ENCODE data around the gene PTPDC1.
"Not testable (repeated sequence)": the region's sequence is repeated elsewhere in the genome, so short reads cannot be mapped to it uniquely, and the experiment has no call there.

PTPDC1 gene

DNA sequence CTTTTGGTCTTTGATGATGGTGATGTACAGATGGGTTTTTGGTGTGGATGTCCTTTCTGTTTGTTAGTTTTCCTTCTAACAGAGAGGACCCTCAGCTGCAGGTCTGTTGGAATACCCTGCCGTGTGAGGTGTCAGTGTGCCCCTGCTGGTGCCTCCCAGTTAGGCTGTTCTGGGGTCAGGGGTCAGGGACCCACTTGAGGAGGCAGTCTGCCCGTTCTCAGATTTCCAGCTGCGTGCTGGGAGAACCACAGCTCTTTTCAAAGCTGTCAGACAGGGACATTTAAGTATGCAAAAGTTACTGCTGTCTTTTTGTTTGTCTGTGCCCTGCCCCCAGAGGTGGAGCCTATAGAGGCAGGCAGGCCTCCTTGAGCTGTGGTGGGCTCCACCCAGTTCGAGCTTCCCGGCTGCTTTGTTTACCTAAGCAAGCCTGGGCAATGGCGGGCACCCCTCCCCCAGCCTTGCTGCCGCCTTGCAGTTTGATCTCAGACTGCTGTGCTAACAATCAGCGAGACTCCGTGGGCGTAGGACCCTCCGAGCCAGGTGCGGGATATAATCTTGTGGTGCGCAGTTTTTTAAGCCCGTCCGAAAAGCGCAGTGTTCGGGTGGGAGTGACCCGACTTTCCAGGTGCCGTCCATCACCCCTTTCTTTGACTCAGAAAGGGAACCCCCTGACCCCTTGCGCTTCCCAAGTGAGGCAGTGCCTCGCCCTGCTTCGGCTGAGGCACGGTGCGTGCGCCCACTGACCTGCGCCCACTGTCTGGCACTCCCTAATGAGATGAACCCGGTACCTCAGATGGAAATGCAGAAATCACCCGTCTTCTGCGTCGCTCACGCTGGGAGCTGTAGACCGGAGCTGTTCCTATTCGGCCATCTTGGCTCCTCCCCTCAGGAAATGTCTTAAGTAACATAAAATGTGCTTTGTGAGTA is 10.2 kb downstream of the PTPDC1 start:
- DNase-seq, result not testable (repeated sequence)

DNA sequence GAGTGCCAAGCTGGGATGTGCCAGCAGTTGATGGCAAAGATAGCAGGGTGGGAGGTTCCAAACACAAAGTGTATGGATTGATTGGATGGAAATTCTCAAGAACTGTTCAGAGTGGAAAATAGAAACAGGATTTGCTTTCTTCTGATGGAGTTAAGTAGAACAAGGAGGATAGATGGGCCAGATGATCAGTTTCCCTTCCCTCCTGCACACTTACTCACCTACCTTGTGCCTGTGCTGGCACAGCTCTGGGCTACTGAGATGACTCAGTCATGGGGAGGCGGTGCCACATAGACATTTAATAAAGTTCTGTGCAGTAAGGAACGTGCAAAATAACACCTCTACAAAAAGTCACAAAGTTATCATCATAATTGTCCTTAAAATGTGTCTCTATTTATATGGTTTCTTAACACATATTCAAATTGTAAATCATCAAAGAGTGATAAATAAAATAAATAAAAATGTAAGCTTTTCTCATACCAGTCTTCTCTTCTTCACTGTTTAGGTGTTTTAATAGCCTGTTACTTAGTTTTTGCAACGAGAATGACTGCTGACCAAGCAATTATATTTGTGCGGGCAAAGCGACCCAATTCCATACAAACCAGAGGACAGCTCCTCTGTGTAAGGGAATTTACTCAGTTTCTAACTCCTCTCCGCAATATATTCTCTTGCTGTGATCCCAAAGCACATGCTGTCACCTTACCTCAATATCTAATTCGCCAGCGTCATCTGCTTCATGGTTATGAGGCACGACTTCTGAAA is 12.7 kb downstream of the PTPDC1 start:
- no peak for DNase-seq

DNA sequence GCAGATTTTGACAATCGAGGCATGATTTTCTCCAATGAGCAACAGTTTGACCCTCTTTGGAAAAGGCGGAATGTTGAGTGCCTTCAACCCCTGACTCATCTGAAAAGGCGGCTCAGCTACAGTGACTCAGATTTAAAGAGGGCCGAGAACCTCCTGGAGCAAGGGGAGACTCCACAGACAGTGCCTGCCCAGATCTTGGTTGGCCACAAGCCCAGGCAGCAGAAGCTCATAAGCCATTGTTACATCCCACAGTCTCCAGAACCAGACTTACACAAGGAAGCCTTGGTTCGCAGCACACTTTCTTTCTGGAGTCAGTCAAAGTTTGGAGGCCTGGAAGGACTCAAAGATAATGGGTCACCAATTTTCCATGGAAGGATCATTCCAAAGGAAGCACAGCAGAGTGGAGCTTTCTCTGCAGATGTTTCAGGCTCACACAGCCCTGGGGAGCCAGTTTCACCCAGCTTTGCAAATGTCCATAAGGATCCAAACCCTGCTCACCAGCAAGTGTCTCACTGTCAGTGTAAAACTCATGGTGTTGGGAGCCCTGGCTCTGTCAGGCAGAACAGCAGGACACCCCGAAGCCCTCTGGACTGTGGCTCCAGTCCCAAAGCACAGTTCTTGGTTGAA is 13.6 kb downstream of the PTPDC1 start:
- DNase-seq, result no peak

DNA sequence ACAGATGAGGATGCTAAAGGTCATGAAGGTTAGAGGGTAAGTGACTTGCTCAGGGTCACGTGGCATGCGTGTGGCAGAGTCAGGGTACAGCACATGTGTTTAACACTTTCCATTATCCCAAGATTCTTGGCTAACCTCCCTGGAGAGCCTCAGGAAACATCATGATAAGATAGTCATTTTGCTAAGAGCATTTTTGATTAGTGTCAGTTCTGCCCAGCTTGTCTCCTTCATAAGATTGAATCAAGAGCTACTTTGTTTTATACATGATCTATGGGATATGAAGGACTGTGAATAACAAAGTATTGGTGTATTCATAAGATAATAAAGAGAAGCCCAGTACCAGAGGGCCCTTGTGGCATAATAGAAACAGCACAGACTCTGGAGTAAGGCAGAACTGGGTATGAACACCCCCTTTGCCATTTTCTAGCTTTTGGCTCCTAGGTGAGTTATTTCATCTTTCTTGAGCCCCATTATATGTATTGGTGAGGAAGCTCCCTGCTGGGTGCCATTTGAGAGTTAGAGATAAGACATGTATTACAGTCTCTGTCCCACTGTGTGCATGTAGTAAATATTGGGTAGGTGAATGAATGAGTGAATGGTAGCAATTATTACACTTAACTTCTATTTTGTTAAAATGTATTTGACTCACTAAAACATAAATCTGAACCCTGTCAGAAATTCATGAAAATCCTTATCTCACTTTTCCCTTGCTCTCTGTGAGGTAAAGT is 16.1 kb downstream of the PTPDC1 start:
- DNase-seq, result no peak

DNA sequence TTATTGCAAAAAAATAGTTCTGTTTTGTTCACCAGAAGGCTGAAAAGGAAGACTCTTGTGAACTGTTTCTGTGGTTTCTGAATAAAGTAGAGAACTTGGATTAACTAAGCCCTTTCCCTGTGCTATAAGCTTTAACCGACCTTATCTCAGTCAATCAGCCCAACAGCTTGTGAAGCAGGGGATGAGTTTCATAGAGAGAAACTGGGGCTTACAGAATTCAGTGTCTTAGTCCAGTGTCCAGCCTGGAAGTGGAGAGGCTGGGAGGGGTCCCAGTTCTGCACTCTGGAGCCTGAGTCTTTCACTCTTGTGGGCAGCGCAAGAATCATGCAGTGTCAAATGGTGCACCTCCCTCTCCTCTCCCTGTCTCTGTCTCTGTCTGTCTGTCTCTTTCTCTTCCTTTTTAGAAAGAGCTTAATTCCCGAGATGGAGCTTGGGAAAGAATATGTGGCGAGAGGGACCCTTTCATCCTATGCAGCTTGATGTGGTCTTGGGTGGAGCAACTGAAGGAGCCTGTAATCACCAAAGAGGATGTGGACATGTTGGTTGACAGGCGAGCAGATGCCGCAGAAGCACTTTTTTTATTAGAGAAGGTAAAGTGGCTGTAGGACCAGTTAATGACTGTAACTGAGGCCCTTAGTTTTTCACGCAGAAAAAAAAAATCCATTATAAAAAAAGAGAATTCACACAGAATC is 17.0 kb downstream of the PTPDC1 start:
- no peak for DNase-seq

DNA sequence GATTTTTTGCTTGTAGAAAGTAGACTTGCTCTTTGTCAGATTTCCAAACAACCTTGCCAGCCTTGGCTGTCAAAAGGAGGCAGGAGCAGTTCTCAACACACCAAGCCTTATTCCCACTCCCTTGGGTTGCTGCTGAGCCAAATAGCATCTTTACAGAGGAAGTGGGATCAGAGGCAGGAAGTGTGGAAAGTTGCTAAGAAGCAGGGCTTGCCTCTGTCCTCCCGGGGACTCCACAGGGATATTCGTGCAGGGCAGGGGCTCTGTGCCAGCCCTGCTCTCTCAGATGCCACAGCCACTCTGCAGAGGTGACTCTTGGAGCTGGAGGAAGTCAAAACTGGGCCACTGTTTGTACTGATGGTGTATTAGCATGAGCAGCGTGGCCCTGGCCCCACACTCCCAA is 24.3 kb downstream of the PTPDC1 start:
- DNase-seq, result no peak

DNA sequence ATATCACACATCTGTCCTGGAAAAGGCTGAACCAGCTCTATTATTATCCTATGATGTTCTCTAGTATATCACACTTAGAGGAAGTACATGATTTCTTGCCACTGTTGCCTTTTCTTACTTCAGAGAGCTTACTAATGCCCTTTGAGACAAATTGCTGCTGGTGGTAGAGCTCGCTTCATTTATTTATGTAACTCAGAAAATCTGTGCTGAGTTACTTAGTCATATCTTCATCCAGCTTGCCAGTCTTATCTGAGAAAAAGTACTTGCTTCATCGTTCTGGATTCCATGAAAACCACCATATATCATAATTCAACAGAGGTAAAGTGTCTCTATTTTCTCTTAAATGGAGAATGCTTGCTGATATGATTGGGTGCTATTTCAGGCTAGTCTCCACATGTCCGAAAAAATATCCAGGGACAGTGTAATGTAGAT is 26.6 kb downstream of the PTPDC1 start:
- no peak for DNase-seq

DNA sequence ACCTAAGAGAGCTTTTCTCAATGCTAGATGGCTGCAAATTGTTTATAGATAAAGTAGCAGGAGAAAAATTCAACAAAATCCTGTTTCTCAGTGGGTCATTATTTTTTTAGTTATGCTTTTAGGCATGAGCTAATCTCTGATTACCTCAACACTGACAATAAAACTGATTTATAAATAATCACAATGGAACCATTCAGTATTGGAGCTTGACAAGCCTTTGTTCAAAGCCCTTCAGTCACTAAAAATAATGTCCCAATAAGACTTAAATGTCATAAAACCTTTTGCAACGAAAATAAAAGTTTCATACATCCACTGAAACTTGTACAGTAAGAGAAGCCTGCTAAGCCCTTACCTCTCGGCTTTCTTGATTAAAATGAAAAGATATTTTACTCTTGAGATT is 27.2 kb downstream of the PTPDC1 start:
- no peak for DNase-seq

DNA sequence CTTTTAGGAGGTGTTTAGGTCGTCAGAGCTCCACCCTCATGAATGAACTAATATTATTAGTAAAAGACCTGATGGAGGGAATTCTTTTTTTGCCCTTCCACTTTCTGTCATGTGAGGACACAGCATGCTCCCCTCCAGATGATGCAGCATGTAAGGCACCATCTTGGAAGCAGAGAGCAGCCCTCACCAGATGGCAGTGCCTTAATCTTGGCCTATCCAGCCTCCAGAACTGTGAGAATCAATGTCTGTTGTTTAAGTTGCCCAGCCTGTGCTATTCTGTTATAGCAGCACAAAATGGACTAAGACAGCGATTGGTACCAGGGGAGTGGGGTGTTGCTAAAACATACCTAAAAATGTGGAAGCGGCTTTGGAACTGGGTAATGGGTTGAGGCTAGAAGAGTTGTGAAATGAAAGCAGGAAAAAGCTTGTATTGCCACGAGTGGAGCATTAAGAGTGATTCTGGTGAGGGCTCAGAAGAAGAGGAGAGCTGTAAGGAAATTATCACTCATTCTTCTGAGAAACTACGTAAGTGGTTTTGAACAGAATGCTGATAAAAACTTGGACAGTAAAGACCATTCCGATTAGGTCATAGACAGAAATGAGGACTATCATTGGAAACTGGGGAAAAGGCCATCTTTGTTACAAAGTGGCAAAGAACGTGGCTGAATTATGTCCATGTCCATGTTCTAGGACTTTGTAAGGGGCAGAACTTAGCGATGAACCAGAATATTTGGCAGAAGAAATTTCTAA is 28.6 kb downstream of the PTPDC1 start:
- DNase-seq, result no peak

DNA sequence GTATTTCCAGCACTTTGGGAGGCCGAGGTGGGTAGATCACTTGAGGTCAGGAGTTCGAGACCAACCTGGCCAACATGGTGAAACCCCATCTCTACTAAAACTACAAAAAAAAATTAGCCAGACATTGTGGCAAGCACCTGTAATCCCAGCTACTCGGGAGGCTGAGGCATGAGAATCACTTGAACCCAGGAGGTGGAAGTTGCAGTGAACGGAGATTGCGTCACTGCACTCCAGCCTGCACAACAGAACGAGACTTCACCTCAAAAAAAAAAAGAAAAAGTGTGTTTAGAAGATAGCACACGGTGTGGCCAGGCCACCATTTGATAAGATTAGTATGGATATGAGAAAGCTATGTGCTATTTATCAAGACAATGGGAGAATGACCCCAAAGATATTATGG is 35.8 kb downstream of the PTPDC1 start:
- DNase-seq, result not testable (repeated sequence)

DNA sequence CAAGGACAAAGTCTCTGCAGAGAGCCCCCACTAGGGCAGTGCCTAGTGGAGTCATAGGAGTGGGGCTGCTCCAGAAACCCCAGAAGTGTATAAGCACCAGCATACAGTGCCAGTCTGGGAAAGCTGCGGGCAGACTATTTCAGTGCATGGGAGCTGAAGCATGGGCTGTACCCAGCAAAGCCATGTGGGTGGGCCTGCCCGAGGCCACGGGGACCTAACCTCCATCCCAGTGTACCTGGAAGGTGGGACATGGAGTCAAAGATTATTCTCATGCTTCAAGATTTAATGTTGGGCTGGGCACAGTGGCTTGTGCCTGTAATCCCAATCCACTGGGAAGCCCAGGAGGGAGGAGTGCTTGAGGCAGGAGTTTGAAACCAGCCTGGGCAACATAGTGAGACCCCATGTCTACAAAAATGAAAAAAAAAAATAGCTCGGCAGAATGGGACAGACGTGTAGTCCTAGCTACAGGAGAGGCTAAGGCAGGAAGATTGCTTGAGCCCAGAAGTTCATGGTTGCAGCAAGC is 36.7 kb downstream of the PTPDC1 start:
- DNase-seq, result no peak

DNA sequence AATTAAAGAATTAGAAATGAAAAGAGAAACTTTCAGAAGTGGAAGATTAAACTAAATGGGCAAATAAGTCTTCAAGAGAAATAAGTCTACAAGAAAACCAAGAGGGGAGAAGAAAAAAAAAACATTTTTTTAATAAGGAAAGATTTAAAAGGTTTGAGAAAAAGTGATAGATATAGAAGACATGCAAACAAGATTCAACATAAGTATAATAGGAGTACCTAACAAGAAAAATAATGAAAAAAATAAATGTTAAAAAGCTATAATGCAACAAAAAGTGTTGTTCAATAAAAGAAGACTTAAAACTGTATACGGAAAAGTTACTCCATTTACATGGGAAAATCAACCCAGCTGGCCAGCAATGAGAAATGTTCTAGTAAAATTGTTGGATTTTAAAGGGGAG is 42.6 kb downstream of the PTPDC1 start:
- no peak for DNase-seq

DNA sequence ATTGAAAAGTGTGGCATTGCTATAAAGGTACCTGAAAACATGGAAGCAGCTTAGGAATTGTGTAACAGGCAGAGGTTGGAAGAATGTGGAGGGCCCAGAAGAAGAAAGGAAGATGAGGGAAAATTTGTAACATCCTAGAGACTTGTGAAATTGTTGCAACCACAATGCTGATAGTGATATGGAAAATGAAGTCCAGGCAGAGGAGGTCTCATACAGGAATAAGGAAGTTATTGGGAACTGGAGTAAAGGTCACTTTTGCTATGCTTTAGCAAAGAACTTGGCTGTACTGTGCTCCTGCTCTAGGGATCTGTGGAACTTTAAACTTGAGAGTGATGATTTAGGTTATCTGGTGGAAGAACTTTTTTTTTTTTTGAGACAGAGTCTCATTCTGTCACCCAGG is 43.5 kb downstream of the PTPDC1 start:
- no peak for DNase-seq

DNA sequence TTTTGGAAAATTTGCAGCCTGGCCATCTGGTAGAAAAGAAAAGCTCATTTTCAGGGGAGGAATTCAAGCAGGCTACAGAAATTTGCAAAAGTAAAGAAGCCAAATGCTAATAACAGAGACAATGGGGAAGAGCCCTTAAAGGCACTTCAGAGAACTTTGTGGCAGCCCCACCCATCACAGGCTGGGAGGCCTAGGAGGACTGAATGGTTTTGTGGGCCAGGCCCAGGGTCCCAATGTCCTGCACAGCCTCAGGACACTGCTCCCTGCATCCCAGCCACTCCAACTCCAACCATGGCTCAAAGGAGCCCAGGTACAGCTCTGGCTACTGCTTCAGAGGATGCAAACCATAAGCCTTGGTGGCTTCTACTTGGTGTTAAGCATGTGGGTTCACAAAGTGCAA is 44.3 kb downstream of the PTPDC1 start:
- no peak for DNase-seq

DNA sequence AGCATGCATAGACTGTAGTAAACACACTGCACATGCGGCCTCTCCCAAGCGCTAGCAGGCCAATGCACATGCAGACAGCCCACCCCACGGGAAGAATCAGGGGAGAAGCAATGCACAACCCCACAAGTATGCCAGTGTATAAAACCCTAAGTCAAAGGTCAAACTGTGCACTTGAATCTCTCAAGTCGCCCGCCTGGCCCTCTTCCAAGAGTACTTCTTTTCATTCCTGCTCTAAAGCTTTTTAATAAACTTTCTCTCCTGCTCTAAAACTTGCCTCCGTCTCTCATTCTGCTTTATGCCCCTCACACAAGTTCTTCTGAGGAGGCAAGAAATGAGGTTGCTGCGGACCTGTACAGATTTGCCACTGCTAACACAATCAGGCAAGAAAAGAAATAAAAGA is 50.4 kb downstream of the PTPDC1 start:
- DNase-seq, result no peak

DNA sequence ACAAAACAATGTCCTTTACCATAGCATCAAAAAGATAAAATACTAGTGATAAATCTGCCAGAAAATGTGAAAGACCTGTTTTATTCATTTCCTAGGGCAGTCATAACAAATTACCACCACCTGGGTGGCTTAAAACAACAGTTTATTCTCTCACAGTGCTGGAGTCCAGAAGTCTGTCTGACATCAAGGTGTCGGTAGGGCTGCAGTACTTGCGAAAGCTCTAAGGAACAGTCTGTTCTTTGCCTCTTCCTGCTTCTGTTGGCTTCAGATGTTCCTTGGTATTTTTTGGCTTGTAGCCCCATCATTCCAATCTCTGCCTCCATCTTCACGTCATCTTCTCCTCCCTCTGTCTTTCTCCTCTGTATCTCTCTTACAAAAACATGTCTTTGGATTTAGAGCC is 51.0 kb downstream of the PTPDC1 start:
- no peak for DNase-seq

DNA sequence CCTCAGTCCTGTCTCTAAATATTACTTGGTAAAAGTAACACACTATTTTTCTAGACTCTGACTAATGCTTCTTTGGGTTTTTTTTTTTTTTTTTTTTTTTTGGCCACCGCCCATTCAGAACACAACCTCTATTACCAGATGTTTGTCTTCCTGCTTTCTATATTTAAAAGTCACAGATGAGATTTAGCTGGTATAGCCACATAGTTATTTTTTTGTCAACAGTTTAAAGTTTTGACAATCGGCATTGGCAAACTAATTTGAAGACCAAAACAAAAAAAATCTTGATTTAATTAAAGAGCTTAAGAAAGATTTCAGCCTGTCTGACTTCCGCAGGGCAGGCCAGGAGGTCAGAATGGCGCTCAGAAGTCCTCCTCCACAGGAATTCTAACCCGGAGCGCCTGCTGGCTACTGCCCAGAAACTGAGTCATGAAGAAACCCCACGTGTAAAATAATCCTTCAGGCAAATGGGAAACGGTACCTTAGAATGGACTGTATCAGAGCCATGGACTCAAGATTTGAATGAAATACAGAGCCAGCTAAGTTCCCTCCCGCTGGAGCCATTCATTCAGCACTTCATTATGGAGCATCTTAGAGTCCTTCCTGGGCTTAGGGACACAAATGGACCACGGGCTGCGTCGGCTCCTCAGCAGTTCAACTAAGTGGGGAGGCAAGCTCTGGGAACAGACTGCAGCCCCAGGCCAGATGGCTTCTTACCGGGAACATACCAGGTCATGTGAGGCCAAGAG is 55.6 kb downstream of the PTPDC1 start:
- DNase-seq, result no peak

DNA sequence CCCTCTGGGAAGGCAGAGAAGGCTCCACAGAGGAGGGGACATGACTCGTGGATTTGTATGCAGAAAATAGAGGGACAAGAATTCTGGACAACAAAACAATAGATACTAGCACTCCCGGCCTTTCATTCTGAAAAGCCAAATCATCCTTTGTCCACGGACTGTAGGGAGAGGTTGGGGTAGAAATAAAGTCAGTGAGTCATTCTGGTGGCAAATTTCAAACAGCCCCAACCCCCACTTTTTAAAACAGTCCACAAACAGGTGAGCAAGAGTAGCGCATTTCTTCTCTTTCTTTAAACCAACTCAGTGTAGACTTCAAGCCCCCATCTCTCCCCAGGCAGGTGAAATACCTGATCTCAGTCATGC is 56.1 kb downstream of the PTPDC1 start:
- DNase-seq, result no peak

DNA sequence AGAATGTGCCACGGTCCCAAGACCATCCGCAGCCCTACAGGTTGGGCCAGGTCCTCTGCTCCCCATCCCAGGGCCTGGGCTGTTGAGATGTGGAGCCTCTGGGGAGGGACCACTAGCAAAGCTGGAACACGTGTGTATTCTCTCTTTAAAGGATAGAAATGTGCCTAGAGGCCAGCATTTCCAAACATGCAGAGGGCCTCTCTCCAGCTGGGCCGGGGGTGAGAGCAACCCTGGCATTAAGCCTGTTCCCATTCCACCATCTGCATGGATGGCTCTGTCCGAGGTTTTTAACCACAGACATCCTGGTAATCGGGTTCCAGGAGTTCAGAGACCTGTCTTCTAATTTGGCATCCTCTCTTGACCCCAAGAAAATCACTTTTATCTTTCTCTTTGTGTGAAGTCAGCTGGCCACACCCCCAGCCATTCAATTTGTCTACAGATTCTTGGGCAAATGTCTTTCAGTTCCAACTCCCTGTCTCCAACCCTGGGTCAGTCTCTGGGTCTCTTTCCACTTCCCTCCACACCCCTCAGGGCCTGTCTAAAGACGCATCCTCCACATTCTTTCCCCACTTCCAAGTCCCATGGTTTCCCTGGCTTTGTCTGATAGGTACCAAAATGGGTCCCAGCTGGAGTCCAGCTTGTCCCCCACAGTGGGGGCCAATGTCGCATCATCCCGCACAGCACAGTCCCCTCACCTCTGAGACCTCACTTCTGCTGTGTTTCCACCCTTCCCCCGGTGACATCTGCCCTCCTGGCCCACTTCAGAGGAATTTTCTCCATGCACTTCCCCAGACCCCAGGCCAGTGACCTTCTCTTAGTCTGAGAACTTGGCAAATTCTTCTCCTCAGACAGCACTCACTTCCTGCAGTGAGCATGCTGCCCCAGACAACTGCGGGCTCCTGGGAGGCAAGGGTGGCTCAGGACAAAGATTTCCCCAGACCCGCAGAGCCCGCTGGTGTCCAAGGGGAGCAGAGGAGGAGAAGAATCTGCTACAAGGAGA is 56.8 kb downstream of the PTPDC1 start:
- no peak for DNase-seq
